NCI-H1417 treated with DMSO at 0.1 percent for 48 hours (cell line): ENCODE data around the gene ZNF598.
"Not testable (repeated sequence)": the region's sequence is repeated elsewhere in the genome, so short reads cannot be mapped to it uniquely, and the experiment has no call there.

Source experiments
- DNase-seq: peaks from one replicate; lab custom pipeline; 2025; lab: John Stamatoyannopoulos, UW

The ZNF598 gene

DNA sequence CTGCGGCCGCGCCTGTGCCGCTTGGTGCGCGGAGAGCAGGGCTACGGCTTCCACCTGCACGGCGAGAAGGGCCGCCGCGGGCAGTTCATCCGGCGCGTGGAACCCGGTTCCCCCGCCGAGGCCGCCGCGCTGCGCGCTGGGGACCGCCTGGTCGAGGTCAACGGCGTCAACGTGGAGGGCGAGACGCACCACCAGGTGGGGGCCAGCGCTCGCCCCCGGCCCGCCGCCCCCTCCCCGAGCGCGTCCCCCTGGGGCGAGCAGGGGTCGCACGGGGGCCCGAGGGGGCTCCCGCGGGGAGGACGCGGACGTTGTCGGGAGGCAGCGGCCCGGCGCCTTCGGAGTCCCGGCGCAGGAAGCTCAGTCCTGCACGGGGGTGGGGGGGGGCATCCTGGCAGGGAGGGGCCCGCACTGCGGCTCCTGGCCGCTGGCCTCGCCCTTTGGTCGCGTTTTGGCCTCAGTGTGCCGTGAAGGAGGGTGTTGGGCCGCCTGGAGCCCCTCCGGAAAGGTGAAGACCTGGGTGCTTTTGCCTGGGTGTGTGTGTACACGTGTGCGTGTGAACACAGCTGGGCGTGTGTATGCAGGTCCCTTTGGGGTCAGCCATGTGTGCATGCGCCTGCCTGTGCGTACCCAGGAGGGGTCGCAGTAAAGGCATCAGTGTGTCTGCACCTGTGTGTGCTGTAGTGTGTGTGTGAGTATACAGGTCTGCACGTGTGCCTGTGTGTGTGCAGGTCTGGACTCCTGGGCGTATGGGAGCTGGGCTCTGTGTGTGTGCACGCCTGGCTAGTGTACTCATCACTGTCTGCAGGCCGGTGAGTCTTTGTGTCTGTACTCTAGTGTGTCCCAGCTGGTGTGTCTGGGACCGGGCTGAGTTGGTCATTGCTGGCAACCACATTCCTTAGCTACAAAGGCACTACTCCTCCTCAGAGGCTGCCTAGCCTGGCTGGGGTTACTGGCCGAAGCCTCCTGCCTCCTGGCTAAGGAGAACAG, 17.7 kb upstream of the ZNF598 start:
- DNase-seq, result no peak

DNA sequence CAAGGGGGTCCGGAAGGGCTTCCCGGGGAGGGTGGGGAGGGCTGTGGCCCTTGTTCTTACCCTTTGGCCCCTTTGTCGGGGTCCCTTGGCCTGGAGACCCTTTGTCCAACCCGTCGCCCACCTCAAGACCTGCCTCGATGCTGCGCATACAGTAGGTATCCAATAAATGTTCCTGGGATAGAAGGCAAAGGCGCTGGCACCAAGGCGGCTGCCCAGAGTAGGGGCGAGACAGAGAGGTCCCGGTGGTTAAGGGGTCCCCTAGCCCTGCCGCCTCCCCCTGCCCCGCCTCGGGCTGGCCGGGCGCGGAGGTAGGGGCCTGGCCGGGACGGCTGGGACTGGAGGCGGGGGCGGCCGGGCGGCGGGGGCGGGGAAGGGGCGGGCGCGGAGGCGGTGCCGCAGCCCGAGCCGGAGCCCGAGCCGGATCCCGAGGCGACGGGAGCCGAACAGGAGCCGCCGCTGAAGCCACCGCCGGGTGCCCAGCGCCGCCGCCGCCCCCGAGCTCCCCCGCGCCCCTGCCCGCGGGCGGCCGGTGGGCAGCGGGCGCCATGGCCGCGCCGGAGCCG, 16.9 kb upstream of the ZNF598 start, which contains the start of gene NHERF2:
Gene NHERF2 (plus strand): TSS at position 442 of the 563 bp plus-strand sequence. CDS start 104 bp downstream, at position 546.
- DNase-seq, result no peak

- DNase-seq, result no peak
Observed at GRCh38 chr16:2025878-2026460, 16.3 kb upstream of the ZNF598 start.

DNA sequence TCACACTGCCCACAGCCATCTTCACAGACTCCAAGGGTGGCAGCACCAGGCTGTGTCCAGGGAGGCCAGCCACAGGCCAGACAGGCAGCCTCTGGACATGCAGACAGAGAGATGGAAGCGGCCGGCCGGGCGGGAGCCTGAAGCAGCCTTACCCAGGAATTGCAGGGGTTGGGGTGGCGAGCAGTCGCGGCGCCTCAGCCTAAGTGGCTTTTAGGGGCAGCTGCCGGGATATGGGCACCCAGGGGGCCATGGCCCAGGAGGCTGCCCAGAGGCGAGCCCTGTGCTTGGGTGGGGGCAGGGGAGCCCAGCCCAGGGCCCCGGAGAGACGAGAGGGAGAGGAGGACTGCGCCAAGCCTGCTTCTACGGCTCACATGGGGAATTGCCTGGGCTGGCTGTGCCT, 15.6 kb upstream of the ZNF598 start:
- no peak for DNase-seq

DNA sequence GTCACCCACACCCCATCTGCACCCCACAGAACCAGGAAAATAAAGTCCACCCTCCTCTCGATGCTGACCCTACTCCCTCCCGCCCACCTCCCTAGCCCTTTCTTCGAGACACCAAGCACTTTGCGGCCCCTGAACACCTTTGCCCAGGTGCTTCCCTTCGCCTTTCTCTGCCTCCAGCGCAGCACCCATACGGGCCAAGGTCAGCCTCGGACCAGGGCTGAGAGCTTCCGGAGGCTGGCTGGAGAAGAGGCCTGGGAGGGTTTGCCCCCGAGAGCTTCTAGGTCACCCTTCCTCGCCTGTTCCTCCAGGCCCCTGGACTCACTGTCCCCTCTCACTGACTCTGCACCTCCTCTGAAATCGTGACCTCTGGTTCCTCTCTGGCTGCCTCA, 14.4 kb upstream of the ZNF598 start:
- no peak for DNase-seq

DNA sequence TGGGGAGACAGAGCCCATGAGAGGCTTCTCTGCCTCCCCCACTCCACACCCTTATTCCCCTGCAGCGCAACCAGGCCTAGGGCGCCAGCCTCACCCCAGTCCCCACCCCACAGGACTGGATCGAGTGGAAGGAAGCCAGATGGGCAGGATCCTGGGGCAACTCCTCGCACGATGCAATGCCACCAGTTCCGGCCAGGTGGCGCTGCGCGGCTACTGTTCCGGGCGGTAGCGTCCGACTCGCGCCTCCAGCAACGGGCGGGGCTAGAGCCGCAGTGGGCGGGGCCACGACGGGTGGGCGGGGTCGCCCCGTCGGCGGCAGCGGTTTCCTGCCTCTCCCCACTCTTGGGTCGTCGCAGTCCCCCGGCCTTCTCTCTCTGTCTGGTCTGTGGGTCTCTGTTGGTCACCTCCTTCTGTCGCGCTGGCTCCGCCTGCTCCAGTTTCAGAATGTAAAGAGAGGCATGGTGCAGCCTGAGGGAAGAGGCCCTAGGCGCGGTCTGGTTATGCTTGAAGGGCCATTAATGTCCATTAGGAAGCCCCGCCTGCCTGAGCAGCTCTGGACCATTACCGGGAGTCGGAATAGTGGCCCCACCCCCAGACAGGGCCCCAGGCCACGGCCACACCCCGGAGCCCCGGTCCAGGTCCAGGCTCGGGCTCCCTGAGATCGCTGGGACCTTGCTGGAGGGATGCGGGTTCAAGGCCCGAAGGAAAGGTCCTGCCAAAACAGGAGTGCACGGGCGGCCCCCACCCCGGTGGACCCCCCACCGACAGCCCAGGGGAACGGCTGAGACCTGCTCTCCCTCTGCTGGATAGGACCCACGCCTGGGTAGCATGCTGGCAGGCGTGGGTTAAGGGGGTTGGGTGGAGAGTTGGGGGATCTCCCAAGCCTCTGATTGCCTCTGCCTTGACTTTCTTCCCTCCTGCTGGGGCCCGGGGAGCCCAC, 13.7 kb upstream of the ZNF598 start:
- no peak for DNase-seq

DNA sequence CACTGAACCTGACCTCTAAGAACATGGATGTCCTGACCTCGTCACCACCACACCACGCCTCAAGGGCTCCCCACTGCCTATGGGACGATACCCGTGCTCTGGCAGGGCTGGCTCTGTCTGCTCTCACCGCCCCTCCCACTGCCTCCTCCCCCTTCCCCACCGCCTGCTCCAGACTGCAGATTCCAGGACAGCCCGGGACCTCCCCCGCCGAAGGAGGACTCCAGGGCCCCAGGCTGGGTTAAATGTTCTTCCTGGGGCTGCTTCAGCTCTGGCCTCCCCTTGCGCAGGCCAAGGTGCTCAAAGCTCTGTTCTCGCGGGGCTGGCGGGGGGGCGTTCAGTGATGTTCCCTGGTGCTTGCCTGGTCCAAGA, 13.1 kb upstream of the ZNF598 start:
- DNase-seq, result no peak

GRCh38 chr16:2019921-2020831, 10.6 kb upstream of the ZNF598 start:
- DNase-seq, result no peak

DNA sequence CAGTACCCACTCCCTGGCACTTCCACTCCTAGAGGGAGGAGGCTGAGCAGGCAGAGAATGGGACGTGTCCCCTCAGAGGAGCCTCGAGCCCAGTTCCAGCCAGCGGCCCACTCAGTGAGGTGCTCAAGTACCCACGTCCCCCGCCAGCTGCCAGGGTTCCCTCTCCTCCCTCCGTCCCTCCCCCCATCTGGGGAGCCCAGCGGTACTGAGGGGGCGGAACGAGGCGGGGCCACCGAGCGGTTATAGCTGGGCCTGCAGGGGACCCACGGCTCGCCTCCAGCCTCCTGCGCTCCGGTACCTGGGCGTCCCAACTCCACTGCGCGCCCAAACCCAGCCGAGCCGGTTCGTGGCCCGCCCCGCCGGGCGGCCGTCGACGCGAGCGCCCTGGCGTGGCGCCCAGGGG, 9.9 kb upstream of the ZNF598 start, which contains the start of gene NPW:
Gene NPW (plus strand): TSS at position 268 of the 403 bp plus-strand sequence.
- no peak for DNase-seq

DNA sequence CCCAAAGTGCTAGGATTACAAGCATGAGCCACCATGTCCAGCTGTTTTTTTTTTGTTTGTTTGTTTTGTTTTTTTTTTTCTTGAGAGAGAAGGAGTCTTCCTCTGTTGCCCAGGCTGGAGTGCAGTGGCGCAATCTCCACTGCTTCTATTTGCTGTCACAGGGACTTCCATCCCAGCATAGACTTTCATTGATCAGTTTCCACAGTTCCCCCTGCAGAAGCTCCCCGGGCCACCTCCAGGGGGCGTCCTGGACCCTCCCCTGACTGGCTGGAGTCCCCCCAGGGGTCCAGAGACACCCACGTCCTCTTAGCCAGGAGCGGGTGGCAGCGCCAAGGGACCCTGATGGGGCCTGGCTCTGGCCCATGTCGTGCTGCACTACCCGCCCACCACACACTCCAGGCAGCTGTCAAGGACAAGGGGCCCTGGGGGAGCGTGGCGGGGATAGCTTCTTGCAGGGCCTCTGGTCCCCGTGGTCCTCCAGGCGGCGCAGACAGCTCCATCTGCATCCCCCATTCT, 6.8 kb upstream of the ZNF598 start:
- no peak for DNase-seq

DNA sequence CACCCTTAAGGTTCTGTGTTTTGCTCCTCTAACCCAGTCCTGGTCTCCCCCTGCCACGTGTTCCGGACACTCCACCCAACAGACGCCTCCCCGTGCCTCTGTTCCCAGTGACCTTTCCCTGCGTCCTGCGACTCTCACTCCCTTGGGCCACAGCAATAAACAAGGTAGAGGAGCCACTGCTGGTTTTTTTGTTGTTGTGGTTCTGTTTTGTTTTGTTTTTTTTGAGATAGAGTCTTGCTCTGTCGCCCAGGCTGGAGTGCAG, 6.3 kb upstream of the ZNF598 start:
- DNase-seq, result no peak

DNA sequence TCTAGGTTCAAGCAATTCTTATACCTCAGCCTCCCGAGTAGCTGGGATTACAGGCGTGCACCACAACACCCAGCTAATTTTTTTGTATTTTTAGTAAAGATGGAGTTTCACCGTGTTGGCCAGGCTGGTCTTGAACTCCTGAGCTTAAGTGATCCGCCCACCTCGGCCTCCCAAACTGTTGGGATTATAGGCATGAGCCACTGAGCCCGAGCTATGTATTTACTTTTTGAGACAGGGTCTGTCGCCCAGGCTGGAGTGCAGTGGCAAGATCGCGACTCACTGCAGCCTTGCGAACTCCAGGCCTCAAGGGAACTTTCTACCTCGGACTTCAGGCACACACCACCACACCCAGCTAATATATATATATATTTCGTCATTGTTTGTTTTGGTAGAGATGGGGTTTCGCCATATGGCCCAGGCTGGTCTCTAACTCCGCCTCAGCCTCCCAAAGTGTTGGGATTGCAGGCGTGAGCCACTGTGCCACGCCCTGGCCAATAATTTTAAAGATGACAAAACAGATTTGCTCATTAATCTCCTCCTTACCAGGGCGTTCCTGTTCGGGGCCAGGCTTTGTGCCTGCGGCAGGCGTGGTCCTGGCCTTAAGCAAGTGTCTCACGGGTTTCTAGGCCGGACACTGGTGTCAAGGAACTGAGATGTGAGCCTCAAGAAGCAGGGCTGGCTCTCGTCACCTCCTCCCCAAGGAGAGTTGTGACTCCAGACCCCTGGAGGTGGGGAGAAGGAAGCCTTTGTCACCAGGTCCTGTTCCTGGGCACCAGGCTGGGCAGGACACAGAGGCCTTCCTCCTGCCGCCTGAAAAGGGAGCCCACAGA, 5.7 kb upstream of the ZNF598 start:
- DNase-seq, result no peak

DNA sequence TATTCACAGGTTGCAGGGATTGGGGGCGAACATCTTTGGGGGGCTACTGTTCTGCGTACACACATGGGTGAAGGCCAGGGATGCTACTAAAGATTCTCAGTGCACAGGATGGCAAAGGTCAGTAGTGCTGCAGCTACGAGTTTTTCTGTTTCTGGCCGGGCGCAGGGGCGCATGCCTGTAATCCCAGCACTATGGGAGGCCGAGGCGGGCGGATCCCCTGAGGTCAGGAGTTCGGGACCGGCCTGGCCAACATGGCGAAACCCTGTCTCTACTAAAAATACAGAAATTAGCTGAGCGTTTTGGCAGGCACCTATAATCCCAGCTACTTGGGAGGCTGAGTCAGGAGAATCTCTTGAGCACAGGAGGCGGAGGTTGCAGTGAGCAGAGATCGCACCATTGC, 3.9 kb upstream of the ZNF598 start:
- DNase-seq, result no peak

- DNase-seq, result not testable (repeated sequence)
Observed at GRCh38 chr16:2011726-2012125, 2.1 kb upstream of the ZNF598 start.

DNA sequence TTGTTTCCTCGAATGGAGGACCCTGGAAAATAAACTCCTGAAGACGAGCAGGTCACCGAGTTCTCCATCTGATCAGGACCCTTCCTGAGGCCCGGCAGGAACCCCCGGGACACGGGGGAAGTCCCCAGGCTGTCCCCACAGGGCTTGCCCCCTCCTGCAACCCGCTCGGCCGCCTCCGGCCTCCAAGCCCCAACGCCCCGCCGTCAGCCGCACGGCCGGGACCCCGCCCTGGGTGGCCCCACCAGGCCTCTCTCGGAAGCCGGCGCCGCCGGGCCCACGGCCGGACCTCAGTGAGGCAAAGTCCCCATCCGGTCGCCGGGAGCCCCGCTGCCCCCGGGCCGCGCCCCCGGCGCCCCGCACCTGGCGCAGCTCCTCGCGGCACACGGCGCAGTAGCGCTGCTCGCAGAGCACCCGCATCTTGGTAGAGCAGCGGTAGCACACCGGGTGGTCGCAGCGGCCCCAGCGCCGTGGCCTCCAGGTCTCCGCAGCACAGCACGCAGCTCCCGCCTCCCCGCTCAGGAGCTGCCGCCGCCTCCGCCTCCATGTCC, 383 bp downstream of the ZNF598 start:
- no peak for DNase-seq

DNA sequence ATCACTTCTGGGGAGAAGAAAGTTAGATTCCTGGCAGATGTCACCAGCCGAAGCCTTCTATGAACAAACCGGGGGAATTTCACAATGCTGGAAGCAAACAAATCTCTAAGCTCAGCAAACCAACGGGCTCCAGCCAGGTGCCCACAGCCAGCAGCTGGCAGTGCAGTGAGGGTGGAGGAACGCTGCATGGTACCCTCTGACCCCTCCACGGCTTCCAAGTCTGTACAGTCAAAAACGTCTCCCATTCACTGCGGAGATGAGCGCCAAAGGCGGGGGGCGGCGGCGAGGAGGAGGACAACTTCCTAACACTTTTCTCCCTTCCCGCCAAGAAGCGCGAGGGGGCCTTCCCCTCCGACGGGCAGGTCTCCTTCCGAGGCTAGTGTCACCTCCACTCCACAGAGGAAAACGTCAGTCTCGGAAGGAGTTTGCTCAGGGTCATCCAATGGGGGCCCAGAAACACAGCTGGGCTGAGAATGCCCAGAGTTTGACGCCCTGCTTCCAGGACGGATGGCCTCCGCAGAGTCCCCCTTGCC, 924 bp downstream of the ZNF598 start:
- no peak for DNase-seq

GRCh38 chr16:2008009-2008526, 1.6 kb downstream of the ZNF598 start:
- DNase-seq, result no peak

- no peak for DNase-seq
Observed at GRCh38 chr16:2007081-2007836, 2.4 kb downstream of the ZNF598 start.
